SK-N-SH treated with all-trans-retinoic acid at 6 μM for 48 hours (cell line): ENCODE results near the gene OAS1.

ENCODE experiments used
- ZC3H10 ChIP-seq: fragments of 250-450 bp; sonication (Bioruptor Pico); IDR thresholded peaks from 2 replicates; pipeline ENCODE4 v1.5.1; 2021; ENCODE audit warnings: mild to moderate bottlenecking, moderate library complexity
- ZFP30 ChIP-seq: fragments of 450-650 bp; formaldehyde crosslinking; IDR thresholded peaks from 2 replicates; pipeline ENCODE4 v1.5.0; 2022; ENCODE audit warnings: mild to moderate bottlenecking, moderate library complexity
- TF ChIP-seq, protein P1 (sequence below): fragments of 250-450 bp; sonication (Bioruptor Pico); IDR thresholded peaks from 2 replicates; pipeline ENCODE4 v1.8.0; 2020; ENCODE audit warnings: mild to moderate bottlenecking, moderate library complexity, borderline replicate concordance

DNA sequence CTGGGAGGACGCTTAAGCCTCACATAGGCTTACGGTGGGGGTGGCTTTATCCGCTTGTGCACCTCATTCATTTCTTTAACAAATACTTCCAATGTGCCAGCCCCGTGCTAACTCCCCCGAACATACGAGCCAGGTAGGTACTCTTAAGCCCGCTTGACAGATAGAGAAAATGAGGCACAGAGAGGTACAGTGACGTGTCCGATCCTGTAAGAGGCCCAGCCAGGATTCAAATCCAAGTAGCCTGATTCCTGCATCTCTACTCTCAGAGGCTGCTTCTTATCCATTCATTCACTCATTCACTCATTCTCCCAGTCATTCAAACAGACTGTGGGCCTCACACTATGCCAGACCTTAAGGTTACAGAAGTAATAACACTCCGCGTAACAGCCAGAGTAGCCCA, 32.0 kb downstream of the OAS1 start:
- TF ChIP-seq, protein P1, sequence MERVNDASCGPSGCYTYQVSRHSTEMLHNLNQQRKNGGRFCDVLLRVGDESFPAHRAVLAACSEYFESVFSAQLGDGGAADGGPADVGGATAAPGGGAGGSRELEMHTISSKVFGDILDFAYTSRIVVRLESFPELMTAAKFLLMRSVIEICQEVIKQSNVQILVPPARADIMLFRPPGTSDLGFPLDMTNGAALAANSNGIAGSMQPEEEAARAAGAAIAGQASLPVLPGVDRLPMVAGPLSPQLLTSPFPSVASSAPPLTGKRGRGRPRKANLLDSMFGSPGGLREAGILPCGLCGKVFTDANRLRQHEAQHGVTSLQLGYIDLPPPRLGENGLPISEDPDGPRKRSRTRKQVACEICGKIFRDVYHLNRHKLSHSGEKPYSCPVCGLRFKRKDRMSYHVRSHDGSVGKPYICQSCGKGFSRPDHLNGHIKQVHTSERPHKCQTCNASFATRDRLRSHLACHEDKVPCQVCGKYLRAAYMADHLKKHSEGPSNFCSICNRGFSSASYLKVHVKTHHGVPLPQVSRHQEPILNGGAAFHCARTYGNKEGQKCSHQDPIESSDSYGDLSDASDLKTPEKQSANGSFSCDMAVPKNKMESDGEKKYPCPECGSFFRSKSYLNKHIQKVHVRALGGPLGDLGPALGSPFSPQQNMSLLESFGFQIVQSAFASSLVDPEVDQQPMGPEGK (CRISPR knock-in tag) = no peak
- TF ChIP-seq ZC3H10 (CRISPR knock-in tag) = no peak
- no peak for TF ChIP-seq ZFP30
